Activated effector memory CD4-positive, alpha-beta T cell treated with anti-CD3 and anti-CD28 coated beads, Interleukin-2, amount 50 U/mL, for 16 hours (primary cell): Measurements from ENCODE around the gene CLPTM1L.

Experiments
- DNase-seq: peaks from one replicate; pipeline ENCODE4 v3.0.0-alpha.2; 2020

The CLPTM1L gene

GRCh38 chr5:1270933-1271914 is 73.7 kb downstream of the CLPTM1L start:
- DNase-seq: no peak

GRCh38 chr5:1270426-1270825 is 74.5 kb downstream of the CLPTM1L start:
- DNase-seq: no peak

- peak; percentile 69 for DNase-seq
Observed at GRCh38 chr5:1268666-1269065, 76.2 kb downstream of the CLPTM1L start.

- no peak for DNase-seq
Observed at GRCh38 chr5:1268056-1268455, 76.8 kb downstream of the CLPTM1L start.
